Neuronal stem cell (in vitro differentiated cells): Measurements from ENCODE around the gene RAMP2.

ENCODE experiments used
- DNase-seq: peaks from one replicate; pipeline ENCODE4 v3.0.0-alpha.2; 2013; ENCODE audit warnings: low spot score
- H2AFZ ChIP-seq: one replicate; pipeline ENCODE4 v1.6.1; 2013; ENCODE audit warnings: mild to moderate bottlenecking, low read length, inconsistent platforms
- H2AK5ac ChIP-seq: 2 replicates; pipeline ENCODE4 v1.6.1; 2013; ENCODE audit warnings: low read depth, mild to moderate bottlenecking, inconsistent platforms, low read length, moderate library complexity, mixed read lengths
- H2BK120ac ChIP-seq: 2 replicates; pipeline ENCODE4 v1.6.1; 2013; ENCODE audit warnings: low read depth, mild to moderate bottlenecking, inconsistent platforms, low read length, moderate library complexity, mixed read lengths
- H2BK12ac ChIP-seq: one replicate; pipeline ENCODE4 v1.6.1; 2013; ENCODE audit warnings: low read length, inconsistent platforms
- H2BK15ac ChIP-seq: 2 replicates; pipeline ENCODE4 v1.6.1; 2013; ENCODE audit warnings: mild to moderate bottlenecking, low read length, inconsistent platforms, mixed read lengths
- H2BK5ac ChIP-seq: one replicate; pipeline ENCODE4 v1.6.1; 2013; ENCODE audit warnings: inconsistent platforms, mild to moderate bottlenecking, low read length, moderate library complexity
- H3K14ac ChIP-seq: one replicate; pipeline ENCODE4 v1.6.1; 2013; ENCODE audit warnings: low read length, inconsistent platforms
- H3K18ac ChIP-seq: 2 replicates; pipeline ENCODE4 v1.6.1; 2013; ENCODE audit warnings: low read length, inconsistent platforms
- H3K23ac ChIP-seq: 2 replicates; pipeline ENCODE4 v1.6.1; 2013; ENCODE audit warnings: low read depth, mild to moderate bottlenecking, mixed read lengths, low read length, inconsistent platforms; ENCODE audit not compliant: poor library complexity
- H3K27ac ChIP-seq: replicated peaks from 3 replicates; pipeline ENCODE4 v1.5.1; 2013; ENCODE audit warnings: low read length, inconsistent platforms
- H3K27me3 ChIP-seq, 3 experiments: 2 replicates each; pipeline ENCODE4 v1.6.1; 2013; ENCODE audit warnings: low read length in 3 of 3, mild to moderate bottlenecking in 2 of 3, inconsistent platforms in 1 of 3, low read depth in 1 of 3, mixed read lengths in 1 of 3, moderate library complexity in 1 of 3; ENCODE audit not compliant: control insufficient read depth in 3 of 3, insufficient read depth in 3 of 3
- H3K36me3 ChIP-seq, 2 donors: replicated peaks in 1 of 2; 2 replicates each; pipeline ENCODE4 v1.6.1; 2013; ENCODE audit warnings: low read length in 2 of 2; ENCODE audit not compliant: control insufficient read depth in 2 of 2, insufficient read depth in 2 of 2
- H3K4ac ChIP-seq: 2 replicates; pipeline ENCODE4 v1.6.1; 2013; ENCODE audit warnings: inconsistent platforms, mild to moderate bottlenecking, low read length, moderate library complexity
- H3K4me1 ChIP-seq, 2 donors: 1 replicate in 1 of 2; 2 replicates in 1 of 2; pipeline ENCODE4 v1.6.1; 2013; ENCODE audit warnings: low read length in 2 of 2, low read depth in 1 of 2; ENCODE audit not compliant: control insufficient read depth in 2 of 2, insufficient read depth in 1 of 2
- H3K4me2 ChIP-seq: one replicate; pipeline ENCODE4 v1.6.1; 2013; ENCODE audit warnings: mild to moderate bottlenecking, low read length, inconsistent platforms; ENCODE audit not compliant: insufficient read depth, poor library complexity, severe bottlenecking
- H3K4me3 ChIP-seq, 2 donors: 2 replicates each; pipeline ENCODE4 v1.5.1; 2013; ENCODE audit warnings: low read length in 2 of 2, mild to moderate bottlenecking in 2 of 2, inconsistent platforms in 1 of 2, moderate library complexity in 1 of 2
- H3K79me1 ChIP-seq: one replicate; pipeline ENCODE4 v1.6.1; 2013; ENCODE audit warnings: low read depth, mild to moderate bottlenecking, inconsistent platforms, low read length, moderate library complexity
- H3K9ac ChIP-seq: one replicate; pipeline ENCODE4 v1.6.1; 2013; ENCODE audit warnings: mild to moderate bottlenecking, low read depth, low read length, inconsistent platforms; ENCODE audit not compliant: poor library complexity
- H3K9me3 ChIP-seq, 2 donors: replicated peaks in 1 of 2; 2 replicates each; pipeline versions ENCODE3 to v1.6.1; 2013; ENCODE audit warnings: low read length in 2 of 2, mild to moderate bottlenecking in 2 of 2, inconsistent platforms in 1 of 2, low read depth in 1 of 2, mixed read lengths in 1 of 2, moderate library complexity in 1 of 2; ENCODE audit not compliant: control insufficient read depth in 2 of 2, insufficient read depth in 1 of 2
- H4K8ac ChIP-seq: one replicate; pipeline ENCODE4 v1.6.1; 2013; ENCODE audit warnings: low read depth, mild to moderate bottlenecking, inconsistent platforms, low read length, moderate library complexity
- H4K91ac ChIP-seq: one replicate; pipeline ENCODE4 v1.6.1; 2013; ENCODE audit warnings: low read length, low read depth, mild to moderate bottlenecking, inconsistent platforms; ENCODE audit not compliant: poor library complexity
- WGBS, 2 donors: extraction: QIAGEN DNeasy Blood & Tissue Kit; methylation state at CpG; one replicate each; pipeline ENCODE4 v1.1.7; 2013; ENCODE audit warnings: missing lambda C conversion rate in 2 of 2, mixed read lengths in 1 of 2; ENCODE audit not compliant: insufficient read length in 2 of 2, insufficient replicate concordance in 1 of 2; ENCODE audit errors: extremely low coverage in 2 of 2; 5-methylcytosine and 5-hydroxymethylcytosine counted together

RAMP2 gene

GRCh38 chr17:42744806-42745617 is 16.0 kb upstream of the RAMP2 start, which contains the start of gene EZH1:
Gene EZH1 (minus strand): TSS chr17:42745040. CDS start chr17:42728941, 16,099 bp downstream.
- Histone ChIP-seq H3K4me3 (peak within 1 kb of the TSS; percentile 72 to 89), H3K23ac (peak within 1 kb of the TSS; percentile 83), H2AFZ (peak within 1 kb of the TSS; percentile 94), H3K9me3 (peaks cover 2 to 3% of the 10 kb centered on the region in 2 donors), H2BK5ac (peak within 1 kb of the TSS; percentile 55), H2BK12ac (no peak within 1 kb of the TSS), H2AK5ac (peak within 1 kb of the TSS; percentile 57), H3K4ac (no peak within 1 kb of the TSS), H3K4me2 (peak within 1 kb of the TSS; percentile 55), H3K18ac (peak within 1 kb of the TSS; percentile 95), H3K14ac (no peak within 1 kb of the TSS), H3K4me1 (peaks cover 6 to 10% of the 10 kb centered on the region in 2 donors), H3K27ac (peak within 1 kb of the TSS; percentile 89), H3K79me1 (peaks cover 2% of the 10 kb centered on the region), H3K27me3 (peaks cover 0 to 3% (median 0%) of the 10 kb centered on the region in 3 experiments), H2BK120ac (no peak within 1 kb of the TSS), H3K9ac (peak within 1 kb of the TSS; percentile 94), H2BK15ac (no peak within 1 kb of the TSS), H4K8ac (no peak within 1 kb of the TSS), H3K36me3 (no peaks in the 10 kb centered on the region), H4K91ac (no peak within 1 kb of the TSS)
- no CpG with 5 or more reads among the region's 50 CpGs for WGBS, 2 donors
- DNase-seq: peak; percentile 93

- Histone ChIP-seq H3K79me1 (peaks cover 2% of the 10 kb centered on the region), H2BK120ac (no peak overlapping the region), H3K36me3 (no peaks in the 10 kb centered on the region), H3K4me1 (peaks cover 6 to 12% of the 10 kb centered on the region in 2 donors), H2BK12ac (no peak overlapping the region), H2BK5ac (no peak overlapping the region), H2AFZ (peak overlapping the region; percentile 83), H4K8ac (no peak overlapping the region), H3K9ac (no peak overlapping the region), H2AK5ac (no peak overlapping the region), H3K27me3 (peaks cover 0 to 3% (median 0%) of the 10 kb centered on the region in 3 experiments), H3K14ac (no peak overlapping the region), H2BK15ac (no peak overlapping the region), H3K4ac (no peak overlapping the region), H4K91ac (no peak overlapping the region), H3K23ac (no peak overlapping the region), H3K18ac (no peak overlapping the region), H3K27ac (no peak overlapping the region), H3K4me3 (no peak overlapping the region), H3K9me3 (peaks cover 2 to 3% of the 10 kb centered on the region in 2 donors), H3K4me2 (no peak overlapping the region)
- DNase-seq: no peak
- WGBS, 2 donors: no CpG with 5 or more reads among the region's 7 CpGs
Observed at GRCh38 chr17:42748202-42748907, 12.7 kb upstream of the RAMP2 start.

- H3K4me3 ChIP-seq: no peak overlapping the region
- no peak for DNase-seq
- no CpG with 5 or more reads among the region's 11 CpGs for WGBS, 2 donors
Observed at GRCh38 chr17:42748908-42749798, 11.9 kb upstream of the RAMP2 start.

More at GRCh38 chr17:42748908-42749798, 11.9 kb upstream of the RAMP2 start:
- Histone ChIP-seq H3K9ac (no peak overlapping the region), H2AK5ac (no peak overlapping the region), H3K4me2 (no peak overlapping the region), H3K27me3 (peaks cover 0 to 3% (median 0%) of the 10 kb centered on the region in 3 experiments), H2BK120ac (no peak overlapping the region), H3K9me3 (peaks cover 2 to 3% of the 10 kb centered on the region in 2 donors), H3K36me3 (no peaks in the 10 kb centered on the region), H2BK15ac (no peak overlapping the region), H2BK5ac (no peak overlapping the region), H3K4ac (no peak overlapping the region), H3K18ac (no peak overlapping the region), H3K79me1 (no peaks in the 10 kb centered on the region), H2AFZ (peak overlapping the region; percentile 83), H2BK12ac (peak overlapping the region; percentile 76), H3K14ac (peak overlapping the region; percentile 1), H3K27ac (no peak overlapping the region), H4K91ac (no peak overlapping the region), H4K8ac (no peak overlapping the region), H3K23ac (no peak overlapping the region), H3K4me1 (peaks cover 3 to 12% of the 10 kb centered on the region in 2 donors)
